Measurements from ENCODE around the gene ITGB1BP1.

DNA sequence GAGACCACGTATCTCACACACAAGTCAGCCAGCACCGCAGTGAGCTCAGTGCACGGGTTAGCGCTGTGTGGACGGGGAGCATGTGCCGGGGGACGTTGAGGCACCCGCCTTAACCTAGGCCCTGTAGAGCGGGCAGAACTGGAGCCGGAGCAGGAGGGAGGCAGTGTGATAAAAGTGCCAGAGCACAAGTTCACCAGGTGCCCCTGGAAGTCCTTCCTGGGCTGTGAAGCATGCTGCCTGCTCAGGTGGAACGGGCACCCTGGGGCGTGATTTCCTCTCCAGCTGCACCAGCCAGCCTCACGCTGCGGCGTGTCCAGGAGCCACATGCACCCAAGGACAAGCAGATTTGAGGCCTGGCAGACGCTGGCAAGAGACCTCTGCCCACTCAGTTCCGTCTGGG is 50.3 kb downstream of the ITGB1BP1 start:
- TF ChIP-seq, protein P1, sequence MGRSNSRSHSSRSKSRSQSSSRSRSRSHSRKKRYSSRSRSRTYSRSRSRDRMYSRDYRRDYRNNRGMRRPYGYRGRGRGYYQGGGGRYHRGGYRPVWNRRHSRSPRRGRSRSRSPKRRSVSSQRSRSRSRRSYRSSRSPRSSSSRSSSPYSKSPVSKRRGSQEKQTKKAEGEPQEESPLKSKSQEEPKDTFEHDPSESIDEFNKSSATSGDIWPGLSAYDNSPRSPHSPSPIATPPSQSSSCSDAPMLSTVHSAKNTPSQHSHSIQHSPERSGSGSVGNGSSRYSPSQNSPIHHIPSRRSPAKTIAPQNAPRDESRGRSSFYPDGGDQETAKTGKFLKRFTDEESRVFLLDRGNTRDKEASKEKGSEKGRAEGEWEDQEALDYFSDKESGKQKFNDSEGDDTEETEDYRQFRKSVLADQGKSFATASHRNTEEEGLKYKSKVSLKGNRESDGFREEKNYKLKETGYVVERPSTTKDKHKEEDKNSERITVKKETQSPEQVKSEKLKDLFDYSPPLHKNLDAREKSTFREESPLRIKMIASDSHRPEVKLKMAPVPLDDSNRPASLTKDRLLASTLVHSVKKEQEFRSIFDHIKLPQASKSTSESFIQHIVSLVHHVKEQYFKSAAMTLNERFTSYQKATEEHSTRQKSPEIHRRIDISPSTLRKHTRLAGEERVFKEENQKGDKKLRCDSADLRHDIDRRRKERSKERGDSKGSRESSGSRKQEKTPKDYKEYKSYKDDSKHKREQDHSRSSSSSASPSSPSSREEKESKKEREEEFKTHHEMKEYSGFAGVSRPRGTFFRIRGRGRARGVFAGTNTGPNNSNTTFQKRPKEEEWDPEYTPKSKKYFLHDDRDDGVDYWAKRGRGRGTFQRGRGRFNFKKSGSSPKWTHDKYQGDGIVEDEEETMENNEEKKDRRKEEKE (IDR thresholded peaks at IDR 0.05; ENCODE audit: borderline replicate concordance in 1 of 2, control insufficient read depth in 1 of 2, low read depth in 2 of 2, low read length in 1 of 2) = no peak
- TF ChIP-seq SREBF2 (CRISPR knock-in tag; IDR thresholded peaks at IDR 0.05) (no peak), RBM22 (IDR thresholded peaks at IDR 0.05; ENCODE audit: low read depth, low read length, poor library complexity, severe bottlenecking) (no peak), RNF2 (IDR thresholded peaks at IDR 0.05) (no peak), ZBTB7A (IDR thresholded peaks at IDR 0.05; ENCODE audit: borderline replicate concordance, control insufficient read depth, low read depth, low read length) (no peak)
- TF ChIP-seq, protein P2, sequence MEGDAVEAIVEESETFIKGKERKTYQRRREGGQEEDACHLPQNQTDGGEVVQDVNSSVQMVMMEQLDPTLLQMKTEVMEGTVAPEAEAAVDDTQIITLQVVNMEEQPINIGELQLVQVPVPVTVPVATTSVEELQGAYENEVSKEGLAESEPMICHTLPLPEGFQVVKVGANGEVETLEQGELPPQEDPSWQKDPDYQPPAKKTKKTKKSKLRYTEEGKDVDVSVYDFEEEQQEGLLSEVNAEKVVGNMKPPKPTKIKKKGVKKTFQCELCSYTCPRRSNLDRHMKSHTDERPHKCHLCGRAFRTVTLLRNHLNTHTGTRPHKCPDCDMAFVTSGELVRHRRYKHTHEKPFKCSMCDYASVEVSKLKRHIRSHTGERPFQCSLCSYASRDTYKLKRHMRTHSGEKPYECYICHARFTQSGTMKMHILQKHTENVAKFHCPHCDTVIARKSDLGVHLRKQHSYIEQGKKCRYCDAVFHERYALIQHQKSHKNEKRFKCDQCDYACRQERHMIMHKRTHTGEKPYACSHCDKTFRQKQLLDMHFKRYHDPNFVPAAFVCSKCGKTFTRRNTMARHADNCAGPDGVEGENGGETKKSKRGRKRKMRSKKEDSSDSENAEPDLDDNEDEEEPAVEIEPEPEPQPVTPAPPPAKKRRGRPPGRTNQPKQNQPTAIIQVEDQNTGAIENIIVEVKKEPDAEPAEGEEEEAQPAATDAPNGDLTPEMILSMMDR (IDR thresholded peaks at IDR 0.05 in 2 of 3, conservative IDR thresholded peaks at IDR 0.05 in 1 of 3; ENCODE audit: insufficient read depth in 2 of 3, low read depth in 1 of 3, low read length in 3 of 3) = no peak
- TF ChIP-seq, protein P3, sequence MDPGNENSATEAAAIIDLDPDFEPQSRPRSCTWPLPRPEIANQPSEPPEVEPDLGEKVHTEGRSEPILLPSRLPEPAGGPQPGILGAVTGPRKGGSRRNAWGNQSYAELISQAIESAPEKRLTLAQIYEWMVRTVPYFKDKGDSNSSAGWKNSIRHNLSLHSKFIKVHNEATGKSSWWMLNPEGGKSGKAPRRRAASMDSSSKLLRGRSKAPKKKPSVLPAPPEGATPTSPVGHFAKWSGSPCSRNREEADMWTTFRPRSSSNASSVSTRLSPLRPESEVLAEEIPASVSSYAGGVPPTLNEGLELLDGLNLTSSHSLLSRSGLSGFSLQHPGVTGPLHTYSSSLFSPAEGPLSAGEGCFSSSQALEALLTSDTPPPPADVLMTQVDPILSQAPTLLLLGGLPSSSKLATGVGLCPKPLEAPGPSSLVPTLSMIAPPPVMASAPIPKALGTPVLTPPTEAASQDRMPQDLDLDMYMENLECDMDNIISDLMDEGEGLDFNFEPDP (CRISPR knock-in tag; IDR thresholded peaks at IDR 0.05) = no peak
